GM13977 (cell line): ENCODE data around the gene MOB3B.

ENCODE experiments used
- DNase-seq: peaks from one replicate; pipeline ENCODE4 v3.0.0; 2012; ENCODE audit warnings: low spot score
- CTCF ChIP-seq: IDR thresholded peaks from 2 replicates; pipeline ENCODE4 v1.5.1; 2012; ENCODE audit warnings: mild to moderate bottlenecking, control low read depth; ENCODE audit not compliant: insufficient read depth; ENCODE audit errors: extremely low read depth, missing control alignments
- in situ Hi-C: fragments of 300-500 bp; cut with MboI; formaldehyde crosslinking; loops from one replicate; pipeline ENCODE4 v1.12.0; 2022; ENCODE audit warnings: low sequenced_read_pairs, low pct_unique_long_range_greater_than_20kb, mixed read lengths, inconsistent platforms; ENCODE audit not compliant: unreplicated experiment

MOB3B gene

GRCh38 chr9:27407491-27407890, 122.1 kb downstream of the MOB3B start:
- DNase-seq, result no peak
- in situ Hi-C loops, result no loop called here
- no peak for TF ChIP-seq CTCF

- no peak for DNase-seq
- in situ Hi-C loops, result no loop called here
- no peak for TF ChIP-seq CTCF
Measured at GRCh38 chr9:27404661-27405060, 125.0 kb downstream of the MOB3B start.

GRCh38 chr9:27402626-27403025, 127.0 kb downstream of the MOB3B start:
- DNase-seq, result no peak
- in situ Hi-C loops, result no loop called here
- TF ChIP-seq CTCF, result no peak

- TF ChIP-seq CTCF, result no peak
- DNase-seq, result no peak
- in situ Hi-C loops, result no loop called here
Measured at GRCh38 chr9:27400334-27400880, 129.2 kb downstream of the MOB3B start.

- DNase-seq, result no peak
- in situ Hi-C loops, result no loop called here
- TF ChIP-seq CTCF, result no peak
Measured at GRCh38 chr9:27398982-27399653, 130.5 kb downstream of the MOB3B start.

GRCh38 chr9:27396495-27396894, 133.1 kb downstream of the MOB3B start:
- no peak for DNase-seq
- in situ Hi-C loops, result no loop called here
- no peak for TF ChIP-seq CTCF

GRCh38 chr9:27395484-27395921, 134.1 kb downstream of the MOB3B start:
- in situ Hi-C loops, result no loop called here
- no peak for DNase-seq

More at GRCh38 chr9:27395484-27395921, 134.1 kb downstream of the MOB3B start:
- no peak for TF ChIP-seq CTCF
